SKM-1 treated with dmso at 0.1 percent for 144 hours (cell line): Measurements from ENCODE around the gene USP3.

Experiments used
- DNase-seq: peaks from one replicate; lab custom pipeline; 2025; ENCODE audit not compliant: unreplicated experiment; lab: John Stamatoyannopoulos, UW

Gene USP3

DNA sequence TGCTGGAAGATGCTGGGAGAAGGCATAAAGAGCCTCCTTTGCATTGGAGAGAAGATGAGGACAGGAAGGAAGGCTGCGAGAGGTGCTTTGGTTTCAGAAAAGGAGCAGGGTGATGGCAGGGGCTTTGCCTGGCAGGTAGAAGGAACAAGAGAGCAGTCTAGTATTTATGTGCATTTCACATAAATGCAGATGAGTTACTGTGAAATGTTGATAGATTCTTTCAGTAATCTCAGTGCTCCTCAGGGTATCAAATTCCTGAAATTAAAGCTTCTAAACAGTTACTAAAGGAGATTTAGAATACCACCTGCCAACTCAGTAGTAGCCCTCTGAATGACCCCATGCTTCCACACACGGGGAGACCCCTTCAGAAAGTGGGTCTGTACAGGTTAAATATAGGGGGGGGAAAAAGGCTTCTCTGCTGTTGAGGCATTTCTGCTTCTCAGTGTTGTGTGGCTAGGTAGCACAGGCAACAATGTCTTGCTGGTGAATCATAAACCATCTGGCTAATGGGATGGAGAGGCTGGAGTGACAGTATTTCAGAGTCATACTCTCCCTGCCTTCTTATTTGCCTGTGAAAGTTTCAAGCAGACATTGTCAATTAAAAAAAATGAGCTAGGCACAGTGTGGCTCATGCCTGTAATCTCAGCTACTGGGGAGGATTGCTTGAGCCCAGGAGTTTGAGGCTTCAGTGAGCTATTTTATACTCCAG, 78.5 kb downstream of the USP3 start:
- no peak for DNase-seq

GRCh38 chr15:63586790-63587189, 82.4 kb downstream of the USP3 start:
- no peak for DNase-seq

- no peak for DNase-seq
Observed at GRCh38 chr15:63587527-63587926, 83.1 kb downstream of the USP3 start.

DNA sequence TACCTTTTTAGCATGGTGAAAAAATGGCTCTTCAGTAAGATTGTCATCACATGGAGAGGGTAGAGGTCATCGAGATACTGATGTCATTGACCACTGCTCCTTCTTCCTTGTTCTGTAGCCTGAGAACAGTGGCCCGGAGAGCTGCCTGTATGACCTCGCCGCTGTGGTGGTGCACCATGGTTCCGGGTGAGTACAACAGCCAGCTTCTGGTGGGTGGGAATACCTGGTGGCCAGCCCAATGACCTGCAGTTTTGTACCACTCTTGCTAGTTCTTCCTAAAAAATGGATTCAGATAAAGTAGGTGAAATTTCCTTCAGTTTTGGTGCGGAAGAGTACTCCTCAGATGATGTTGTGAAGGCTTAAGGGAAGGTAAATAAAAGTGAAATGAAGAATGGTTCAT, 84.4 kb downstream of the USP3 start:
- DNase-seq: no peak

- DNase-seq: no peak
Observed at GRCh38 chr15:63593705-63594671, 89.6 kb downstream of the USP3 start.

GRCh38 chr15:63595065-63595464, 90.7 kb downstream of the USP3 start:
- DNase-seq: no peak

DNA sequence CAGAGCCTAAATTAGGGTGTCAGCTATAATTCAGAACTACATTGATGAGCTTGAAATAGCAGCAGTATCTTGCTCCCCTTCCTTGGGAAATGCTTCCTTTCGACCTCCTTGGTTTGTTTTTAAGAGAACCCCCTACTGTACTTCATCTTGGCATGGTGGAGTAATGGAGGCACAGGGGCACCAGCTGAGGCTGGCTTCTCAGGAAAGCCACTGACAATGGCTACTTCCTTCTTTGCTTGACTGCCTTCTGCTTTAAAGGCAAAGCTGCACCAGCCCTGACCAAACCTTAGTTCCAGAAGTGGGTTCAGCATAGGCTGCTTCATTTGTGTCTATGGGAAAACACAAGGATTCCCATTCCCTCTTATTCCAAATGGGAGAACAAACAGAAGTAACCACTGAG, 91.3 kb downstream of the USP3 start:
- DNase-seq: peak; percentile 16

- no peak for DNase-seq
Observed at GRCh38 chr15:63596676-63597037, 92.3 kb downstream of the USP3 start.

GRCh38 chr15:63597038-63597790, 92.8 kb downstream of the USP3 start, which contains the start of gene FBXL22:
Gene FBXL22 (plus strand): TSS chr15:63597387. CDS start chr15:63597393, 6 bp downstream.
- DNase-seq: no peak

DNA sequence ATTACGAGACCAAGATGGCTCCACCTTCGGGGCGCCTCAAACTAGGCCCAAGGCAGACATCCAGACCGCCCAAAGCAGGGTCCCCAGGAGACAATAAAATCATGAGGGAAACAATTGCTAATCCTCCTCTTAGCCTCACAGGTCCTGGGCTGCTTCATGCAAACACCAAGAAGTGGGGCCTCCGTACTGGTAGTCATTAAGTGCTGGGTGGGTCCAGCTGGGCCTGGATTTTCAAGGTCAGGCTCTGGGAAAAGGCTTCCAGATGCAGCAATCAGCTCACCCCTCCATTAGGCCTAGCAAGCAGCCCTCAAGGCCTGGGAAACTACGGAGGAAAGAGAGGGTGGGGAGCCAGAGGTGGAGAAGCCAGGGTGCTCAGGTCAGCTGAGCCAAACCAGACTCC, 93.4 kb downstream of the USP3 start:
- DNase-seq: no peak

DNA sequence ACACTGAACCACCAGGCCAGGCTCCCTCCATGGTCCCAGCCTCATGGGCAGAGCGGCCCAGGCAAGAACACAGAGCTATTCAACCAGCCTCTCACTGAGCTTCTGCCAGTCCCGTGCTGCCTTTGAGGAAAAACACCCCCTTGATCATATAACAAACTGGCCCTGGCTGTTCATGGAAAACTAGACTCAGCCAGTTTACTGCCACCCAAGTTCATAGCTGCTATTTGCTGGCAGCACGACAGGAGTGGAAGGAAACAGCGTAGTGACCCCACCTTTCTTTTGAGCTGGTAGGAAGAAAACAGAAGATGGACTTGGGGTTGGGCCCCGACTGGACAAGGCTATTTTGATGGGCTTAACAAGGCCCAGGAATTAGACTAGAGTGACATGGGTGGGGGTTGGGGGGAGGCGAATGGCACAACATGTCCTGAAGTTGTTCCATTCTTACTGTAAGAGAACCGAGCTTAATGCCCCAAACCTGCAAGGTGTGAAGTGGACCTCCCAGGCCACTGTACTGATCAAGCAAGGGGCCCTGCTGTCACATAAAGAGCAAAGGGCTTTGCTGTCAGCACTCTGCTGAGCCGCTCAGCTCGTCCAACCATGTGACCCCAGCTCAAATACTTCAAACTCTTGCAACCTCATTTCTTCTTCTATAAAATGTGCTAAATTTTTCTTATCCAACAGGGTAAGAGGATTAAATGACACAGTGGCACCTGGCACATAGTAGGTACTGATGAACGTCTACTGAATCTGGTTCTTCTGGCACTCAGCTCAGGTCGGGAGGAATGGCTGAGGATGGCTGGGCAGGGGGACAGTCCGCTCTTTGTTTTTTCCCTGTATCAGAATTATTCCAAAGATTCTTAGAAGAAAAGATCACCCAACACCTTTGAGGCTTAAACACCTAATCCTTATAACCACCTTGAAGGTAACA, 94.3 kb downstream of the USP3 start:
- DNase-seq: no peak

GRCh38 chr15:63599401-63600000, 95.1 kb downstream of the USP3 start:
- peak; percentile 3 for DNase-seq

DNA sequence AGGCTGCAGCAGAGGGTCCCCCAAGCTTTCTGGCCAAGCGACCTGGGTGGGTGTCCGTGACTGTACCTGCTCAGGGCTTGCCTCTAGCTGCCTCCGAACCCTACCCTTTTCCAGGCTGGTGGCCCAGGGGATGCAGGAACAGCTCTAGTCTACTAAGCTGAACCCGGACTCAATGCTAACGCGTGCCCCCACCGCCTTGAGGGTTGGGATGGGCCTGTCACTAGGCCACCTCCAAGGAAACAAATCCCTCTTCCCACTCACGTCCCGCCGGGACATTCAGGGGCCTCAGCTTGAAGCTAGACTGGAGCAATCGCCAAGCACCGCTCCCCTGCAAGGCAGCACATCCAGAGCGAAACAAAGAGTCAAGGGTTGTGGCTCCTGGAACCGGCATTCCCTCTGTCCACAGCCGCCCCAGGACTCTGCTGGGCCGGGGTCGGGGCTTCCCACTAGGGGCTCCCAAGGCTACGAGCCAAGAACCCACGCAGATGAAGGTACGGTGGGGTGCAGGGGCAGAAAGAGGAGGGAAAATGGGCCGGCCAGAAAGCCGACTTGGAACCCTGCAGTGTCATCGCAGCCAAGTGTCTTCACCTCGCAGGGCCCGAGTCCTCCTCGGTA, 95.7 kb downstream of the USP3 start:
- no peak for DNase-seq

DNA sequence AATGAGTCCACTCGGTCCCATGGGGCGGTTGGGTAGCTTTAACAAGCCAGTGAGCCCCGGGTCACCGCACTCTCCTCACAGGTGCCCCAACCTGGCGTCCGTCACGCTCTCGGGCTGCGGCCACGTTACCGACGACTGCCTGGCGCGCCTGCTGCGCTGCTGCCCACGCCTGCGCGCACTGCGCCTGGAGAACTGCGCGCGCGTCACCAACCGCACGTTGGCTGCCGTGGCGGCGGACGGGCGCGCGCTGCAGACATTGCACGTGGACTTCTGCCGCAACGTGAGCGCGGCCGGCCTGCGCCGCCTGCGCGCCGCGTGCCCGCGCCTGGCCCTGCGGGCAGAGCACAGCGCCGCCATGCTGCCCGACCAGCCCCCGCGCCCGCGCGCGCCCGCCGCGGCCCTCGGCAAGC, 96.2 kb downstream of the USP3 start:
- peak; percentile 83 for DNase-seq

GRCh38 chr15:63601026-63601703, 96.8 kb downstream of the USP3 start:
- DNase-seq: peak; percentile 12

GRCh38 chr15:63601704-63602185, 97.4 kb downstream of the USP3 start:
- no peak for DNase-seq

- no peak for DNase-seq
Observed at GRCh38 chr15:63602595-63602994, 98.2 kb downstream of the USP3 start.

DNA sequence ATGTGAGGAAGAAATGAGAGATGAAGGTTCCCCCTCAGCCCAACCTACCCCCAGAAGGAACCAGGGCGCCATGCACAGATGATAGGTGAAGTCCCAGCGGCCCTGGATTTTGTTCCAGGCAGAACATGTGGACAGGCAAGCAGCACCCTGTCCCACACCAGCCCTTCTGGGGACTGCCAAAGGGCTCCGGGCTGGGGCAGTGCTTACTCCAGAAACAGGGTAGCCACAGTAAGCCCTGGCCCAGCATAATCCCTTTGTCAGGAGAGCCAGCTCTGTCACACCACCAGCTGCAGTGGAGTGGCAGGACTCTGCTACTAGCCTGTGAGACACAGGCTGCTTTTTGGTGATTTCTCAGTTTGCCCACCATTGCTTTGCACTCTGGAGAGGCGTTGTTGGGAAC, 99.1 kb downstream of the USP3 start:
- DNase-seq: no peak

- DNase-seq: no peak
Observed at GRCh38 chr15:63604281-63604680, 99.9 kb downstream of the USP3 start.
